Activated T-helper 1 cell treated with anti-CD3 and anti-CD28 coated beads, Interleukin-2, amount 50 U/mL, for 16 hours (primary cell): ENCODE data around the gene ACTL6B.
A peak's percentile ranks its signal among the peaks of the same experiment; 100 is the strongest.
"Not testable (repeated sequence)": the region's sequence is repeated elsewhere in the genome, so short reads cannot be mapped to it uniquely, and the experiment has no call there.

Source experiments
- DNase-seq, 2 donors: peaks; one replicate each; pipeline ENCODE4 v3.0.0-alpha.2; 2020; ENCODE audit warnings: low read depth in 1 of 2, low spot score in 1 of 2

ACTL6B gene

GRCh38 chr7:100655908-100656674, at the start of gene ACTL6B:
Gene ACTL6B, minus strand, starts transcription at chr7:100656448. Its CDS starts 94 bp downstream, at chr7:100656354.
- DNase-seq: no peak

- DNase-seq: peak; percentile 59 to 70
Observed at GRCh38 chr7:100705320-100705752, 49.1 kb upstream of the ACTL6B start.

GRCh38 chr7:100701089-100701488, 44.8 kb upstream of the ACTL6B start:
- DNase-seq: not testable (repeated sequence)

- DNase-seq: no peak
Observed at GRCh38 chr7:100699018-100699417, 42.8 kb upstream of the ACTL6B start.

GRCh38 chr7:100696123-100696521, 39.9 kb upstream of the ACTL6B start:
- DNase-seq: no peak

GRCh38 chr7:100694098-100694745, 38.0 kb upstream of the ACTL6B start, which contains the start of gene GIGYF1:
Gene GIGYF1, minus strand, starts transcription at chr7:100694250. Its CDS starts 6,012 bp downstream, at chr7:100688238.
- peak in 1 of 2 donors; percentile 60 for DNase-seq

- no peak for DNase-seq
Observed at GRCh38 chr7:100693312-100694097, 37.3 kb upstream of the ACTL6B start.

GRCh38 chr7:100692578-100692961, 36.3 kb upstream of the ACTL6B start:
- DNase-seq: no peak

- DNase-seq: peak; percentile 60 to 64
Observed at GRCh38 chr7:100691676-100692577, 35.7 kb upstream of the ACTL6B start.

GRCh38 chr7:100689230-100690135, 33.2 kb upstream of the ACTL6B start:
- DNase-seq: no peak

- no peak for DNase-seq
Observed at GRCh38 chr7:100688326-100688860, 32.1 kb upstream of the ACTL6B start.

- DNase-seq: no peak
Observed at GRCh38 chr7:100687751-100688300, 31.6 kb upstream of the ACTL6B start.

GRCh38 chr7:100687261-100687660, 31.0 kb upstream of the ACTL6B start:
- DNase-seq: no peak

GRCh38 chr7:100686822-100687211, 30.6 kb upstream of the ACTL6B start:
- no peak for DNase-seq

GRCh38 chr7:100686201-100686821, 30.1 kb upstream of the ACTL6B start:
- no peak for DNase-seq

- DNase-seq: no peak
Observed at GRCh38 chr7:100685631-100686145, 29.4 kb upstream of the ACTL6B start.

- no peak for DNase-seq
Observed at GRCh38 chr7:100685049-100685605, 28.9 kb upstream of the ACTL6B start.

- no peak for DNase-seq
Observed at GRCh38 chr7:100684534-100685042, 28.3 kb upstream of the ACTL6B start.
